GM12865 (cell line): ENCODE data around the gene SLITRK5.

Experiments used
- DNase-seq: peaks from one replicate; pipeline ENCODE4 v3.0.0; 2010; ENCODE audit warnings: low read depth
- H3K4me3 ChIP-seq: 2 replicates; pipeline ENCODE4 v1.5.1; 2011; ENCODE audit warnings: mild to moderate bottlenecking, low read depth, low read length, control low read depth
- TF ChIP-seq, protein P1 (sequence below): IDR thresholded peaks from 2 replicates; pipeline ENCODE4 v1.5.1; 2011; ENCODE audit warnings: low read length, control low read depth, low read depth, inconsistent platforms; ENCODE audit not compliant: insufficient read depth; ENCODE audit errors: missing control alignments

Gene SLITRK5, protein sequence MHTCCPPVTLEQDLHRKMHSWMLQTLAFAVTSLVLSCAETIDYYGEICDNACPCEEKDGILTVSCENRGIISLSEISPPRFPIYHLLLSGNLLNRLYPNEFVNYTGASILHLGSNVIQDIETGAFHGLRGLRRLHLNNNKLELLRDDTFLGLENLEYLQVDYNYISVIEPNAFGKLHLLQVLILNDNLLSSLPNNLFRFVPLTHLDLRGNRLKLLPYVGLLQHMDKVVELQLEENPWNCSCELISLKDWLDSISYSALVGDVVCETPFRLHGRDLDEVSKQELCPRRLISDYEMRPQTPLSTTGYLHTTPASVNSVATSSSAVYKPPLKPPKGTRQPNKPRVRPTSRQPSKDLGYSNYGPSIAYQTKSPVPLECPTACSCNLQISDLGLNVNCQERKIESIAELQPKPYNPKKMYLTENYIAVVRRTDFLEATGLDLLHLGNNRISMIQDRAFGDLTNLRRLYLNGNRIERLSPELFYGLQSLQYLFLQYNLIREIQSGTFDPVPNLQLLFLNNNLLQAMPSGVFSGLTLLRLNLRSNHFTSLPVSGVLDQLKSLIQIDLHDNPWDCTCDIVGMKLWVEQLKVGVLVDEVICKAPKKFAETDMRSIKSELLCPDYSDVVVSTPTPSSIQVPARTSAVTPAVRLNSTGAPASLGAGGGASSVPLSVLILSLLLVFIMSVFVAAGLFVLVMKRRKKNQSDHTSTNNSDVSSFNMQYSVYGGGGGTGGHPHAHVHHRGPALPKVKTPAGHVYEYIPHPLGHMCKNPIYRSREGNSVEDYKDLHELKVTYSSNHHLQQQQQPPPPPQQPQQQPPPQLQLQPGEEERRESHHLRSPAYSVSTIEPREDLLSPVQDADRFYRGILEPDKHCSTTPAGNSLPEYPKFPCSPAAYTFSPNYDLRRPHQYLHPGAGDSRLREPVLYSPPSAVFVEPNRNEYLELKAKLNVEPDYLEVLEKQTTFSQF

DNA sequence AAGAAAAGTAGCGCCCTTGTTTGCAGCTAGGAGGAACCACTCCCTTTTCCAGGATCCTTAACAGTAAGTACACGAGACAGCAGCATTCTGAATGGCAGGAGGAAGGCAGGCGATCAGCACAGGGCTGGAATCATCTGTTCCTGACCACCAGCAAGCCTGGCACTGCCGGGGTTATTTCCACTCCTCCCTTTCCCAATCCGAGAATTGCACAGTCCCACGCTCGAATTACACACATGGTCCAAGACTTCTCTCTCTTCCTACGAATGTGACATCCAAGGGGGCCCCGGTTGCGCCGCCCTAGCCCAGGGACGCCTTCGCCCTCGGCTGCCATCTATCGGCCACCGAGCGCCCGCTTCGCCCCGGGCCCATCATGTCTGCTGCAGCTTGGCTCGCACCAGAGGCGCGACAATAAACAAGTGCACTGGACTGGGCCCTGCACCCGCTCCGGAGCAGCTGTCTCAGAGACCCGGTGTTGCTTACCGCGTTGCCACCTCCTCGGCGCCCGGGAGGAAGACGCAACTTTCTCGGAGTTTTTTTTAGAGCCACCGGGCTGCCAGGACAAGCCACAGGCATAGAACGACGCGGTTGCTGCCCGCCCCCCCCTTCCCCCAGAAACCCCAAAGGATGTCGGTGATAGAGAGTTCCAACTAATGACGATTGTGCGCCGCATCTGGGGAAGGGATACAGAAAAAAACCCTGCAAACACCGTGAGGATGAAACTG lies at the start of gene SLITRK5:
Gene SLITRK5 (plus strand): TSS at position 341 of the 722 bp plus-strand sequence. CDS start 4,018 bp downstream, outside the sequence.
- TF ChIP-seq, protein P1, sequence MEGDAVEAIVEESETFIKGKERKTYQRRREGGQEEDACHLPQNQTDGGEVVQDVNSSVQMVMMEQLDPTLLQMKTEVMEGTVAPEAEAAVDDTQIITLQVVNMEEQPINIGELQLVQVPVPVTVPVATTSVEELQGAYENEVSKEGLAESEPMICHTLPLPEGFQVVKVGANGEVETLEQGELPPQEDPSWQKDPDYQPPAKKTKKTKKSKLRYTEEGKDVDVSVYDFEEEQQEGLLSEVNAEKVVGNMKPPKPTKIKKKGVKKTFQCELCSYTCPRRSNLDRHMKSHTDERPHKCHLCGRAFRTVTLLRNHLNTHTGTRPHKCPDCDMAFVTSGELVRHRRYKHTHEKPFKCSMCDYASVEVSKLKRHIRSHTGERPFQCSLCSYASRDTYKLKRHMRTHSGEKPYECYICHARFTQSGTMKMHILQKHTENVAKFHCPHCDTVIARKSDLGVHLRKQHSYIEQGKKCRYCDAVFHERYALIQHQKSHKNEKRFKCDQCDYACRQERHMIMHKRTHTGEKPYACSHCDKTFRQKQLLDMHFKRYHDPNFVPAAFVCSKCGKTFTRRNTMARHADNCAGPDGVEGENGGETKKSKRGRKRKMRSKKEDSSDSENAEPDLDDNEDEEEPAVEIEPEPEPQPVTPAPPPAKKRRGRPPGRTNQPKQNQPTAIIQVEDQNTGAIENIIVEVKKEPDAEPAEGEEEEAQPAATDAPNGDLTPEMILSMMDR, result peak; percentile 66
- DNase-seq, result peak; percentile 38
- H3K4me3 ChIP-seq, result no peak within 1 kb of the TSS

DNA sequence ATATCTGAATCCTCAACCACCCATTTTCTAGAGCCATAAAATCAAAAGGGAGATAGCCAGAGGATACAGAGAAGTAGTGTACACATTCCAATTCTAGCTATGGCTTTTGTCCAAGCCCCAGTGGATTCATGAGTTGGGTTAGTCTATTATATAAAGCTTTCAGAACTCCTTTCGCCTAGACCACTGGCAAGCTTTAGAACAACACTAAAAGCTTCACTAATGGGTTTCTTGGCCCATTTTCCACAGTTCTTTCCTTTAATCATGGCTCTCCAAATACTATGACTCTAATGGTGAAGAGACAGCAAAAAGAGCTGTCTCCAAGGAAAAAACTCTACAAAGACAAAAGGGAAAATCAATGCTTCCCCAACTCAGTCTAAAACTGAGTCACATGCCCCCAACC lies 48.2 kb upstream of the SLITRK5 start:
- TF ChIP-seq, protein P1, result no peak
- H3K4me3 ChIP-seq, result no peak overlapping the region
- DNase-seq, result no peak

DNA sequence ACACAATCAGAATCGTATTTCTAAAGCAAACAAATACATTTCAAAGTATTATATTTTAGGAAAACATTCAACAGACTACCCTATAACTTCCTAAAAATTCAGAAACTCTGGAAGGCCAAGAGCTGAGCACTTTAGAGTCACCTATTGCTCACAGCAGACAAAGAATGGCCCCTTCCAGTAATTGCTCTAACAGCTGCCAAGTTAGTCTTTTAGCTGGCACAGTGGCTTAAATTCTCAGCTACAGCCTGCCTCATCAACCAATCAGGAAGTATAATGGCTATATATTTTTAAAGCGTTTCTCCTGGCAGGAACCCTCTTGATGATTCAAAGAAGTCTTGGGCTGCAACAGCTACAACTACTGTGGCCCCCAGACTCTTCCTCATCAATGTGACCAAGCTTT lies 14.9 kb upstream of the SLITRK5 start:
- no peak overlapping the region for H3K4me3 ChIP-seq
- no peak for DNase-seq
- TF ChIP-seq, protein P1, result no peak

DNA sequence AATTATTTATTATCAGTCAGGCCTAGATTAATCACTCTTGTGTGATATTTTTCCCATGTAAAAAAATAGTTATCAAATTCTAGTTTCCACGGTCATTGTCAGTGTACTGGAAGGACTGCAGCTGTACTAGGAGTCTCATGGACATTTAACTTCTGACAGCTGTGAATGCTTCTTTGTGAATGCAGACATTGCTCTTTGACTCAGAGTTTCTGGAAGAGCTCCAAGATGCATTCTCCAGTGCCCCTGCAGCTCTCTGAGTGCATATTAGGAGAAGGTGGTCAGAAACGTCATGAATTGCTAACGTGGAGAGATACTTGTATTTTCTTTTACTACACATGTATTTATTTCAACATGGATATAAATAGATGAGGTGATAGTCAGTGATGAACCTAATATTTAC lies 9.7 kb upstream of the SLITRK5 start:
- no peak for DNase-seq

DNA sequence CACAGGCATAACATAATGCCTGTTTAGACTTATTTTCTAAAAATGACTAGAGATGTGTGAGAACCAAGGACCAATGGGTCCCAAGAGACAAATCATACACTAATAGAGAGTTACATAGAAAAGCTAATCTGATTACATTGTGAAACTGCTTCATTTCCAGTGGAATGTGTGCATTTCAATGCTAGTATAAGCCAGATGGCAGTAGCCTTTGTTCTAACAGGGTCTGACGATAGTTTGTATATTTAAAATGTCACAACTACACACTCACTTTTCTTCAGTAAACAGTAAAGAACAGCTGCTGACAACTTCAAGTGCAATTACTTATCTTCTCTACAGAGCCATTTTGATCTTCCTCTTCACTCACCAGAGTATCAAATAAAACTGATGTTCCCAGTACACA lies 4.3 kb upstream of the SLITRK5 start:
- DNase-seq, result no peak
- TF ChIP-seq, protein P1, result no peak
- H3K4me3 ChIP-seq, result no peak overlapping the region

More for the DNA sequence above, 9.7 kb upstream of the SLITRK5 start:
- TF ChIP-seq, protein P1, result no peak
- no peak overlapping the region for H3K4me3 ChIP-seq

DNA sequence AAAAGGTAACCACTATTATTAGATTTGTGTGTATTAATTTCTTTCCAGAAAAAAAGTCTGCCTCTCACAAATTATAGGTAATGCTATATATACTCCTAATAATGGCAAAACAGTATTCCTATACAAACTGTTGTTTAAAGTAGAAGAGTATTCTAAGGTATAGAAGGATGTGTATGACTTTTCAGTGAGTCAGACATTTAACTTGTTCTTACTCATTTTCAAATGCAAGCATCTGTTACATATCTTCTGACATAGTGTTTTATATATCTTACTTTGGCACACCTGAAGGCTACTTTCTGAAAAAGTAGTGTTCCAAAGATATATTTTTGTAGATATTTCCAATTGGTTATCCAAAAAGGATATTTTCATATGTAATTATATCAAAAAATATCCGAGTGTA lies 3.5 kb upstream of the SLITRK5 start:
- DNase-seq, result no peak
- TF ChIP-seq, protein P1, result no peak
- H3K4me3 ChIP-seq, result no peak overlapping the region
